ENCODE results near the gene RPS4Y2.

GRCh38 chrY:20726184-20726907 lies 29.6 kb upstream of the RPS4Y2 start:
- TF ChIP-seq, protein P1, sequence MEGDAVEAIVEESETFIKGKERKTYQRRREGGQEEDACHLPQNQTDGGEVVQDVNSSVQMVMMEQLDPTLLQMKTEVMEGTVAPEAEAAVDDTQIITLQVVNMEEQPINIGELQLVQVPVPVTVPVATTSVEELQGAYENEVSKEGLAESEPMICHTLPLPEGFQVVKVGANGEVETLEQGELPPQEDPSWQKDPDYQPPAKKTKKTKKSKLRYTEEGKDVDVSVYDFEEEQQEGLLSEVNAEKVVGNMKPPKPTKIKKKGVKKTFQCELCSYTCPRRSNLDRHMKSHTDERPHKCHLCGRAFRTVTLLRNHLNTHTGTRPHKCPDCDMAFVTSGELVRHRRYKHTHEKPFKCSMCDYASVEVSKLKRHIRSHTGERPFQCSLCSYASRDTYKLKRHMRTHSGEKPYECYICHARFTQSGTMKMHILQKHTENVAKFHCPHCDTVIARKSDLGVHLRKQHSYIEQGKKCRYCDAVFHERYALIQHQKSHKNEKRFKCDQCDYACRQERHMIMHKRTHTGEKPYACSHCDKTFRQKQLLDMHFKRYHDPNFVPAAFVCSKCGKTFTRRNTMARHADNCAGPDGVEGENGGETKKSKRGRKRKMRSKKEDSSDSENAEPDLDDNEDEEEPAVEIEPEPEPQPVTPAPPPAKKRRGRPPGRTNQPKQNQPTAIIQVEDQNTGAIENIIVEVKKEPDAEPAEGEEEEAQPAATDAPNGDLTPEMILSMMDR (IDR thresholded peaks at IDR 0.05; ENCODE audit: low read depth, low read length, poor library complexity, severe bottlenecking), result no peak
- no peak for TF ChIP-seq EZH2phosphoT487 (IDR thresholded peaks at IDR 0.05; ENCODE audit: borderline replicate concordance, low read length)
